Calu3 (cell line): ENCODE data around the gene NDST1. TPM values are rescaled to one million over a fixed set of nuclear protein-coding genes. Genes with fewer than 3 reads are reported as not detected.

ENCODE experiments used
- BruUV-seq: library from RNA; stranded (reverse); fragments of 400-500 nt; replicated peaks from 2 replicates; lab custom pipeline; 2021; lab: Mats Ljungman, UMichigan
- CTCF ChIA-PET: fragments of 300-600 bp; sonication (Branson Sonifier 250); formaldehyde crosslinking; loops from one replicate; lab custom pipeline; 2022; ENCODE audit warnings: antibody characterized with exemption; lab: Charles Lee
- DNase-seq: peaks from one replicate; pipeline ENCODE4 v3.0.0; 2022
- H3K27ac Mint-ChIP-seq: one replicate; pipeline ENCODE4 v1.8.0; 2022; ENCODE audit warnings: mixed read lengths; ENCODE audit not compliant: unreplicated experiment
- H3K27me3 Mint-ChIP-seq: one replicate; pipeline ENCODE4 v1.8.0; 2022; ENCODE audit warnings: mixed read lengths; ENCODE audit not compliant: unreplicated experiment
- H3K36me3 Mint-ChIP-seq: one replicate; pipeline ENCODE4 v1.8.0; 2022; ENCODE audit warnings: mild to moderate bottlenecking, moderate library complexity, mixed read lengths; ENCODE audit not compliant: insufficient read depth, unreplicated experiment
- H3K4me1 Mint-ChIP-seq: one replicate; pipeline ENCODE4 v1.8.0; 2022; ENCODE audit warnings: mild to moderate bottlenecking, low read depth, mixed read lengths; ENCODE audit not compliant: unreplicated experiment
- H3K4me3 Mint-ChIP-seq: one replicate; pipeline ENCODE4 v1.8.0; 2022; ENCODE audit warnings: mild to moderate bottlenecking, low read depth, moderate library complexity, mixed read lengths; ENCODE audit not compliant: unreplicated experiment
- H3K9me3 Mint-ChIP-seq: one replicate; pipeline ENCODE4 v1.8.0; 2022; ENCODE audit warnings: low read depth, mixed read lengths; ENCODE audit not compliant: unreplicated experiment
- intact Hi-C: fragments of 100-400 bp; cut with micrococcal nuclease; formaldehyde crosslinking; loops from one replicate; pipeline ENCODE4 v1.10.0; 2022; ENCODE audit not compliant: unreplicated experiment
- total RNA-seq: library from RNA; stranded (reverse); gene quantifications from 2 replicates; pipeline ENCODE4 v1.2.3, GENCODE V29; 2022
- TF ChIP-seq, protein P1 (sequence below): fragments of 200-600 bp; IDR thresholded peaks from one replicate; pipeline ENCODE4 v1.8.0; 2022; ENCODE audit warnings: antibody characterized with exemption; ENCODE audit not compliant: unreplicated experiment

Gene NDST1
- total RNA-seq, 1 experiment from 2014 or later: 72.6 TPM

DNA sequence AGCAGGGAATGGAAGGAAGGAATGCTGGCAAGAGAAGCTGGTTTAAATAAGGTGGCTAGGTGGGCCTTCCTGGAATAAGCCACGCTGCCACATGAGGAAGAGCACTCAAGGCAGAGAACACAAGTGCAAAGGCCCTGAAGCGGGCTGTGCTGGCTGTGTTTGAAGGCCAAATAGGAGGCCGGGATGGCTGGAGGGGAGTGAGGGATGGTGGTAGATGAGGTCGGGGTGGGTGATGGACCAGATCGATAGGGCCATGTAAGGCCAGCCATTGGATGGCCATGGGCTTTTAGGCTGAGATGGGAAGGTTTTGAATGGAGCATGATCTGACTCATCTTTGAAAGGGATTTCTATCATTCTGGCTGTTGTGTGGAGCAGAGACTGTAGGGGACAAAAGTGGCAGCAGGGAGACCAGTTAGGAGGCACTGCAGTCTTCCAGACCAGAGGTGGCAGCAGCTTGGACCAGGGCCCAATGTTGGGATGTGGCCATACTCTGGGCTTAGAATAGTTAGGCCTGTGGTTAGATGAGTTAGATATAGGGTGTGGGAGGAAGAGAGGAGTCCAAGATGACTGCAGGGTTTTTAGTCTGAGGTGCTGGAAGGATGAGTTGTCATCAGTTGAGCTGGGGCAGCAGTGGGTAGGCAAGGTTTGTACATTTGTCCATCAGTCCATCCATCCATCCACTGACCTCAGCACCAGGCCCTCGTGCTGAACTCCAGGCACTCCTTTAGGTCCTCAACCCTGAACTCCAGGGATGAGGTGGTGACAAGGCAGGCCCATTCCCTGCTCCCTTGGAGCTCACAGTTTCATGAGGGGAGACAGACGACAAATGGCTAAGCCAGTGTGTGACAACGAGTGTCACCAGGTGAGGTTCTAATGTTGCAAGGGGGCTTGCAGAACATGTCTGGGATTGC is 30.3 kb downstream of the NDST1 start:
- BruUV-seq: no TSS peak
- CTCF ChIA-PET: no interaction called here
- intact Hi-C loops: no loop called here

DNA sequence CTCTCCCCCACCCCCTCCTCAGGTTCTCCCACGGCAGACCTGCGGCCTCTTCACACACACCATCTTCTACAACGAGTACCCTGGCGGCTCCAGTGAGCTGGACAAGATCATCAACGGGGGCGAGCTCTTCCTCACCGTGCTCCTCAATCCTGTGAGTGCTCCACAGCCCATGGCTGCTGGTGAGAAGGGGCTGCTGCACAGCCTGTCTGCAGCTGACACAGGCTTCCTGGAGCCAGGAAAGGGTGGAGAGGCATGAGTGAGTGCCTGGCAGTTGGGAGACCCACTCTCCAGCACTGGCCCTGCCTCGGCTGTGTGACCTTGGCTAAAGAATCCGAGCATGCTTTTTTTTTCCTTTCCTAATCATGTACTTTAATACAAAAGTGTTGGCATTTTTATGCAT is 31.3 kb downstream of the NDST1 start:
- intact Hi-C loops: no loop called here
- H3K36me3 Mint-ChIP-seq: peaks cover 20% of the 10 kb centered on the region
- H3K9me3 Mint-ChIP-seq: no peaks in the 10 kb centered on the region
- BruUV-seq: no TSS peak
- H3K4me1 Mint-ChIP-seq: no peaks in the 10 kb centered on the region
- CTCF ChIA-PET: no interaction called here
- H3K4me3 Mint-ChIP-seq: no peak overlapping the region
- TF ChIP-seq, protein P1, sequence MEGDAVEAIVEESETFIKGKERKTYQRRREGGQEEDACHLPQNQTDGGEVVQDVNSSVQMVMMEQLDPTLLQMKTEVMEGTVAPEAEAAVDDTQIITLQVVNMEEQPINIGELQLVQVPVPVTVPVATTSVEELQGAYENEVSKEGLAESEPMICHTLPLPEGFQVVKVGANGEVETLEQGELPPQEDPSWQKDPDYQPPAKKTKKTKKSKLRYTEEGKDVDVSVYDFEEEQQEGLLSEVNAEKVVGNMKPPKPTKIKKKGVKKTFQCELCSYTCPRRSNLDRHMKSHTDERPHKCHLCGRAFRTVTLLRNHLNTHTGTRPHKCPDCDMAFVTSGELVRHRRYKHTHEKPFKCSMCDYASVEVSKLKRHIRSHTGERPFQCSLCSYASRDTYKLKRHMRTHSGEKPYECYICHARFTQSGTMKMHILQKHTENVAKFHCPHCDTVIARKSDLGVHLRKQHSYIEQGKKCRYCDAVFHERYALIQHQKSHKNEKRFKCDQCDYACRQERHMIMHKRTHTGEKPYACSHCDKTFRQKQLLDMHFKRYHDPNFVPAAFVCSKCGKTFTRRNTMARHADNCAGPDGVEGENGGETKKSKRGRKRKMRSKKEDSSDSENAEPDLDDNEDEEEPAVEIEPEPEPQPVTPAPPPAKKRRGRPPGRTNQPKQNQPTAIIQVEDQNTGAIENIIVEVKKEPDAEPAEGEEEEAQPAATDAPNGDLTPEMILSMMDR: no peak
- H3K27me3 Mint-ChIP-seq: no peaks in the 10 kb centered on the region
- no peak for DNase-seq
- H3K27ac Mint-ChIP-seq: no peak overlapping the region

More for the DNA sequence above, 30.3 kb downstream of the NDST1 start:
- Mint-ChIP-seq H3K27ac (no peak overlapping the region), H3K4me3 (no peak overlapping the region), H3K9me3 (no peaks in the 10 kb centered on the region), H3K4me1 (no peaks in the 10 kb centered on the region), H3K27me3 (no peaks in the 10 kb centered on the region), H3K36me3 (peaks cover 10% of the 10 kb centered on the region)
- TF ChIP-seq, protein P1: no peak
- DNase-seq: no peak

DNA sequence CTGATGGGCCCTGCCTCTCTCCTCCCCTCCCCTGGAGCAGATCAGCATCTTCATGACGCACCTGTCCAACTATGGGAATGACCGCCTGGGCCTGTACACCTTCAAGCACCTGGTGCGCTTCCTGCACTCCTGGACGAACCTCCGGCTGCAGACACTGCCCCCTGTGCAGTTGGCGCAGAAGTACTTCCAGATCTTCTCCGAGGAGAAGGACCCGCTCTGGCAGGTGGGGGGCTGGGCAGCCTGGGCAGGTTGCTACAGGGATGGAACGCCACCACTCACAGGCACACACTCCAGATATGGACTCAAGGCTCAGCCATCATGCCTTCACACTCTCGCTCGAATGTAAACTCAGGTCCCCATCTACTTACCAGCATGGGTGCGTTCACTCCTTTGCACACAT is 32.1 kb downstream of the NDST1 start:
- no peak overlapping the region for H3K4me3 Mint-ChIP-seq
- intact Hi-C loops: no loop called here
- DNase-seq: no peak
- no TSS peak for BruUV-seq
- H3K36me3 Mint-ChIP-seq: peaks cover 24% of the 10 kb centered on the region
- CTCF ChIA-PET: no interaction called here
- no peaks in the 10 kb centered on the region for H3K9me3 Mint-ChIP-seq
- no peaks in the 10 kb centered on the region for H3K27me3 Mint-ChIP-seq
- H3K4me1 Mint-ChIP-seq: no peaks in the 10 kb centered on the region
- TF ChIP-seq, protein P1: no peak
- H3K27ac Mint-ChIP-seq: no peak overlapping the region

DNA sequence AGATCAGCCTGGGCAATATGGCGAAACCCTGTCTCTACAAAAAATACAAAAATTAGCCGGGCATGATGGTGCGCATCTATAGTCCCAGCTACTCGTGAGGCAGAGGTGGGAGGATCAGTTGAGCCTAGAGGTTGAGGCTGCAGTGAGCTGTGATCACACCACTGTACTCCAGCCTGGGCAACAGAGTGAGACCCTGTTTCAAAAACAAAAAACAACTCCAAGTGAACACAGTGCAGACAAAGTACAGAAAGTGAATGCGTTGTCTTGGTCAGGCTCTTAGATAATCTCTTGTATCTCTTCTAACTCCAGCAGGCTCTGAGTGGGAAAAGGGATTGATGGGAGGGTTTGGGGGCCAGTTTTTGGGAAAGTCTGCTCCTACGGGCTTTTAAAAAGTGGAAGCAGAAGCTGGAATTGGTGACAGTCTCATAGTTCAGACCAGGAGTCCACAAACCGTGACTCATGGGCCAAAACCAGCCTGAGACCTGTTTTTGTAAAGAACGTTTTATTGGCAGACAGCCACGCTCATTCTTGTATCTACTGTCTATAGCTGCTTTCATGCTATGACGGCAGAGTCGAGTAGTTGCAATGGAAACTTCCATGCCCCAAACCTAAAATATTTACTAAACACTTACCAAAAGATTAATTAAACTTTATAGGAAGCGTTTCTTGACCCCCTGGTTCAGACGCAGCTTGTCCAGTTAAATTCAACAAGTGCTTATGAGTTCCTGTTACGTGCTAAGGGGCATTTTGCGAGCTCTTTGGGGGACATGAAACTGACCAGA is 32.9 kb downstream of the NDST1 start:
- Mint-ChIP-seq H3K4me1 (no peaks in the 10 kb centered on the region), H3K27me3 (no peaks in the 10 kb centered on the region), H3K36me3 (peaks cover 24% of the 10 kb centered on the region), H3K9me3 (no peaks in the 10 kb centered on the region), H3K4me3 (no peak overlapping the region), H3K27ac (no peak overlapping the region)
- intact Hi-C loops: no loop called here
- no peak for DNase-seq
- BruUV-seq: no TSS peak
- TF ChIP-seq, protein P1: no peak
- CTCF ChIA-PET: interaction anchor here (1.0 kb wide), 1 partner anchor 19 kb away, joined by 3 read pairs; no protein-coding TSS in a partner anchor
